ENCODE results near the gene PPA1.

- TF ChIP-seq, protein P1, sequence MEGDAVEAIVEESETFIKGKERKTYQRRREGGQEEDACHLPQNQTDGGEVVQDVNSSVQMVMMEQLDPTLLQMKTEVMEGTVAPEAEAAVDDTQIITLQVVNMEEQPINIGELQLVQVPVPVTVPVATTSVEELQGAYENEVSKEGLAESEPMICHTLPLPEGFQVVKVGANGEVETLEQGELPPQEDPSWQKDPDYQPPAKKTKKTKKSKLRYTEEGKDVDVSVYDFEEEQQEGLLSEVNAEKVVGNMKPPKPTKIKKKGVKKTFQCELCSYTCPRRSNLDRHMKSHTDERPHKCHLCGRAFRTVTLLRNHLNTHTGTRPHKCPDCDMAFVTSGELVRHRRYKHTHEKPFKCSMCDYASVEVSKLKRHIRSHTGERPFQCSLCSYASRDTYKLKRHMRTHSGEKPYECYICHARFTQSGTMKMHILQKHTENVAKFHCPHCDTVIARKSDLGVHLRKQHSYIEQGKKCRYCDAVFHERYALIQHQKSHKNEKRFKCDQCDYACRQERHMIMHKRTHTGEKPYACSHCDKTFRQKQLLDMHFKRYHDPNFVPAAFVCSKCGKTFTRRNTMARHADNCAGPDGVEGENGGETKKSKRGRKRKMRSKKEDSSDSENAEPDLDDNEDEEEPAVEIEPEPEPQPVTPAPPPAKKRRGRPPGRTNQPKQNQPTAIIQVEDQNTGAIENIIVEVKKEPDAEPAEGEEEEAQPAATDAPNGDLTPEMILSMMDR (IDR thresholded peaks at IDR 0.05; ENCODE audit: extremely low read depth in 1 of 2, insufficient read depth in 1 of 2, low read depth in 1 of 2, low read length in 2 of 2) = no peak
- TF ChIP-seq POLR2AphosphoS5 (IDR thresholded peaks at IDR 0.05; ENCODE audit: insufficient read depth, low read depth, low read length) (no peak), MYC (IDR thresholded peaks at IDR 0.05; ENCODE audit: low read depth, low read length) (no peak), POLR2A (IDR thresholded peaks at IDR 0.05; ENCODE audit: low read depth, low read length) (no peak), EZH2 (IDR thresholded peaks at IDR 0.05; ENCODE audit: borderline replicate concordance, low read depth, low read length, severe bottlenecking) (no peak), FOS (IDR thresholded peaks at IDR 0.05; ENCODE audit: borderline replicate concordance, insufficient read depth, low read length) (no peak), GATA2 (IDR thresholded peaks at IDR 0.05; ENCODE audit: insufficient read depth, insufficient read length, low read depth, low read length) (no peak), JUN (IDR thresholded peaks at IDR 0.05; ENCODE audit: borderline replicate concordance, insufficient read depth, insufficient read length, low read depth) (no peak)
- TF ChIP-seq, protein P2, sequence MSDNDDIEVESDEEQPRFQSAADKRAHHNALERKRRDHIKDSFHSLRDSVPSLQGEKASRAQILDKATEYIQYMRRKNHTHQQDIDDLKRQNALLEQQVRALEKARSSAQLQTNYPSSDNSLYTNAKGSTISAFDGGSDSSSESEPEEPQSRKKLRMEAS (IDR thresholded peaks at IDR 0.05; ENCODE audit: insufficient read depth, insufficient read length) = no peak
Observed at GRCh38 chr10:70201105-70201504, 32.1 kb downstream of the PPA1 start.
